EL (cell line): ENCODE results near the gene OR2T6.
"Not testable (repeated sequence)": the region's sequence is repeated elsewhere in the genome, so short reads cannot be mapped to it uniquely, and the experiment has no call there.

ENCODE experiments used
- DNase-seq: peaks from one replicate; pipeline ENCODE4 v3.0.0-alpha.2; 2016

Gene OR2T6

GRCh38 chr1:248433811-248434415 is 58.4 kb downstream of the OR2T6 start:
- not testable (repeated sequence) for DNase-seq

GRCh38 chr1:248434913-248435312 is 59.4 kb downstream of the OR2T6 start:
- not testable (repeated sequence) for DNase-seq

GRCh38 chr1:248436303-248436702 is 60.8 kb downstream of the OR2T6 start:
- DNase-seq: not testable (repeated sequence)

- DNase-seq: not testable (repeated sequence)
Measured at GRCh38 chr1:248438668-248439067, 63.1 kb downstream of the OR2T6 start.

- DNase-seq: not testable (repeated sequence)
Measured at GRCh38 chr1:248439283-248439682, 63.7 kb downstream of the OR2T6 start.
